ENCODE results near the gene AUTS2.

AUTS2 gene

DNA sequence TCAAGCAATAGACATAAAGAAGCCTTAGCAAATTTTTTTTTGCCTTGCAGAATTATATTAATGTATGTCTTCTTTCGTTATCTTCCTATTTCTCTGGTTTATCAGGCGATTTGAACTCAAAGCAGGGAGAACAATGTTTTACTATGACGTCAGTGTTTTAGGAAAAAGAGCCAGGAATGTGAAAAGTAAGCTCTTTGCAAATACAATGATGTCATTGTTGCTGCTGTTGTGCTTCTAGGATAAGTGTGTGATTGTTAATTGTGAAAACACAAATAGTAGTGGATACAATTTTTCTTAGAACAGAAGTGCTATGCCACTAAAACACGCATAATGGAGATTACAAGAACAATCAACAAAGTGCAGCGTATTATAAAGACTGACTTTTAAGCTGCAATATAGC lies 9.5 kb upstream of the AUTS2 start (continued):
- TF ChIP-seq, protein P1, sequence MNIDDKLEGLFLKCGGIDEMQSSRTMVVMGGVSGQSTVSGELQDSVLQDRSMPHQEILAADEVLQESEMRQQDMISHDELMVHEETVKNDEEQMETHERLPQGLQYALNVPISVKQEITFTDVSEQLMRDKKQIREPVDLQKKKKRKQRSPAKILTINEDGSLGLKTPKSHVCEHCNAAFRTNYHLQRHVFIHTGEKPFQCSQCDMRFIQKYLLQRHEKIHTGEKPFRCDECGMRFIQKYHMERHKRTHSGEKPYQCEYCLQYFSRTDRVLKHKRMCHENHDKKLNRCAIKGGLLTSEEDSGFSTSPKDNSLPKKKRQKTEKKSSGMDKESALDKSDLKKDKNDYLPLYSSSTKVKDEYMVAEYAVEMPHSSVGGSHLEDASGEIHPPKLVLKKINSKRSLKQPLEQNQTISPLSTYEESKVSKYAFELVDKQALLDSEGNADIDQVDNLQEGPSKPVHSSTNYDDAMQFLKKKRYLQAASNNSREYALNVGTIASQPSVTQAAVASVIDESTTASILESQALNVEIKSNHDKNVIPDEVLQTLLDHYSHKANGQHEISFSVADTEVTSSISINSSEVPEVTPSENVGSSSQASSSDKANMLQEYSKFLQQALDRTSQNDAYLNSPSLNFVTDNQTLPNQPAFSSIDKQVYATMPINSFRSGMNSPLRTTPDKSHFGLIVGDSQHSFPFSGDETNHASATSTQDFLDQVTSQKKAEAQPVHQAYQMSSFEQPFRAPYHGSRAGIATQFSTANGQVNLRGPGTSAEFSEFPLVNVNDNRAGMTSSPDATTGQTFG (tag by site-specific recombination; IDR thresholded peaks at IDR 0.05; ENCODE audit: borderline replicate concordance) = no peak
- TF ChIP-seq GLI4 (tag by site-specific recombination; IDR thresholded peaks at IDR 0.05) = no peak
- TF ChIP-seq SCRT1 (tag by site-specific recombination; IDR thresholded peaks at IDR 0.05; ENCODE audit: borderline replicate concordance) = no peak
- no peak for TF ChIP-seq SP2 (tag by site-specific recombination; IDR thresholded peaks at IDR 0.05)
- TF ChIP-seq BCL11B (tag by site-specific recombination; IDR thresholded peaks at IDR 0.05; ENCODE audit: low read depth) = no peak
- TF ChIP-seq ZXDB (tag by site-specific recombination; IDR thresholded peaks at IDR 0.05) = peak; percentile 41; the same call in 1 of the 2 replicates
- TF ChIP-seq ZNF248 (tag by site-specific recombination; IDR thresholded peaks at IDR 0.05) = no peak
- peak; percentile 44; the same call in 1 of the 2 replicates for TF ChIP-seq FEZF1 (tag by site-specific recombination; IDR thresholded peaks at IDR 0.05)
- TF ChIP-seq, protein P2, sequence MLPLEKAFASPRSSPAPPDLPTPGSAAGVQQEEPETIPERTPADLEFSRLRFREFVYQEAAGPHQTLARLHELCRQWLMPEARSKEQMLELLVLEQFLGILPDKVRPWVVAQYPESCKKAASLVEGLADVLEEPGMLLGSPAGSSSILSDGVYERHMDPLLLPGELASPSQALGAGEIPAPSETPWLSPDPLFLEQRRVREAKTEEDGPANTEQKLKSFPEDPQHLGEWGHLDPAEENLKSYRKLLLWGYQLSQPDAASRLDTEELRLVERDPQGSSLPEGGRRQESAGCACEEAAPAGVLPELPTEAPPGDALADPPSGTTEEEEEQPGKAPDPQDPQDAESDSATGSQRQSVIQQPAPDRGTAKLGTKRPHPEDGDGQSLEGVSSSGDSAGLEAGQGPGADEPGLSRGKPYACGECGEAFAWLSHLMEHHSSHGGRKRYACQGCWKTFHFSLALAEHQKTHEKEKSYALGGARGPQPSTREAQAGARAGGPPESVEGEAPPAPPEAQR (tag by site-specific recombination; IDR thresholded peaks at IDR 0.05) = no peak
- no peak for TF ChIP-seq ZNF223 (tag by site-specific recombination; IDR thresholded peaks at IDR 0.05)
- TF ChIP-seq, protein P3, sequence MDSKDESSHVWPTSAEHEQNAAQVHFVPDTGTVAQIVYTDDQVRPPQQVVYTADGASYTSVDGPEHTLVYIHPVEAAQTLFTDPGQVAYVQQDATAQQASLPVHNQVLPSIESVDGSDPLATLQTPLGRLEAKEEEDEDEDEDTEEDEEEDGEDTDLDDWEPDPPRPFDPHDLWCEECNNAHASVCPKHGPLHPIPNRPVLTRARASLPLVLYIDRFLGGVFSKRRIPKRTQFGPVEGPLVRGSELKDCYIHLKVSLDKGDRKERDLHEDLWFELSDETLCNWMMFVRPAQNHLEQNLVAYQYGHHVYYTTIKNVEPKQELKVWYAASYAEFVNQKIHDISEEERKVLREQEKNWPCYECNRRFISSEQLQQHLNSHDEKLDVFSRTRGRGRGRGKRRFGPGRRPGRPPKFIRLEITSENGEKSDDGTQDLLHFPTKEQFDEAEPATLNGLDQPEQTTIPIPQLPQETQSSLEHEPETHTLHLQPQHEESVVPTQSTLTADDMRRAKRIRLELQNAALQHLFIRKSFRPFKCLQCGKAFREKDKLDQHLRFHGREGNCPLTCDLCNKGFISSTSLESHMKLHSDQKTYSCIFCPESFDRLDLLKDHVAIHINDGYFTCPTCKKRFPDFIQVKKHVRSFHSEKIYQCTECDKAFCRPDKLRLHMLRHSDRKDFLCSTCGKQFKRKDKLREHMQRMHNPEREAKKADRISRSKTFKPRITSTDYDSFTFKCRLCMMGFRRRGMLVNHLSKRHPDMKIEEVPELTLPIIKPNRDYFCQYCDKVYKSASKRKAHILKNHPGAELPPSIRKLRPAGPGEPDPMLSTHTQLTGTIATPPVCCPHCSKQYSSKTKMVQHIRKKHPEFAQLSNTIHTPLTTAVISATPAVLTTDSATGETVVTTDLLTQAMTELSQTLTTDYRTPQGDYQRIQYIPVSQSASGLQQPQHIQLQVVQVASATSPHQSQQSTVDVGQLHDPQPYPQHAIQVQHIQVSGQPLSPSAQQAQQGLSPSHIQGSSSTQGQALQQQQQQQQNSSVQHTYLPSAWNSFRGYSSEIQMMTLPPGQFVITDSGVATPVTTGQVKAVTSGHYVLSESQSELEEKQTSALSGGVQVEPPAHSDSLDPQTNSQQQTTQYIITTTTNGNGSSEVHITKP (tag by site-specific recombination; IDR thresholded peaks at IDR 0.05) = no peak
- TF ChIP-seq, protein P4, sequence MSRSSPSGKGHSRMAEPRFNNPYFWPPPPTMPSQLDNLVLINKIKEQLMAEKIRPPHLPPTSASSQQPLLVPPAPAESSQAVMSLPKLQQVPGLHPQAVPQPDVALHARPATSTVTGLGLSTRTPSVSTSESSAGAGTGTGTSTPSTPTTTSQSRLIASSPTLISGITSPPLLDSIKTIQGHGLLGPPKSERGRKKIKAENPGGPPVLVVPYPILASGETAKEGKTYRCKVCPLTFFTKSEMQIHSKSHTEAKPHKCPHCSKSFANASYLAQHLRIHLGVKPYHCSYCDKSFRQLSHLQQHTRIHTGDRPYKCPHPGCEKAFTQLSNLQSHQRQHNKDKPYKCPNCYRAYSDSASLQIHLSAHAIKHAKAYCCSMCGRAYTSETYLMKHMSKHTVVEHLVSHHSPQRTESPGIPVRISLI (tag by site-specific recombination; IDR thresholded peaks at IDR 0.05) = peak; percentile 82; the same call in 1 of the 2 replicates
- TF ChIP-seq ZNF37A (tag by site-specific recombination; IDR thresholded peaks at IDR 0.05) = no peak
- TF ChIP-seq KLF9 (tag by site-specific recombination; IDR thresholded peaks at IDR 0.05; ENCODE audit: low read depth) = no peak
- TF ChIP-seq ZNF169 (tag by site-specific recombination; IDR thresholded peaks at IDR 0.05) = no peak
- TF ChIP-seq TRIM28 (IDR thresholded peaks at IDR 0.05; ENCODE audit: borderline replicate concordance, low read length) = no peak
- no peak for TF ChIP-seq KLF7 (tag by site-specific recombination; IDR thresholded peaks at IDR 0.05; ENCODE audit: borderline replicate concordance)
- no peak for TF ChIP-seq ZNF544 (tag by site-specific recombination; IDR thresholded peaks at IDR 0.05)
- TF ChIP-seq PRDM1 (tag by site-specific recombination; IDR thresholded peaks at IDR 0.05) = no peak
- no peak for TF ChIP-seq MYNN (tag by site-specific recombination; IDR thresholded peaks at IDR 0.05; ENCODE audit: borderline replicate concordance)
- no peak for TF ChIP-seq ZNF23 (tag by site-specific recombination; IDR thresholded peaks at IDR 0.05; ENCODE audit: borderline replicate concordance)
- TF ChIP-seq ZNF555 (tag by site-specific recombination; conservative IDR thresholded peaks at IDR 0.05) = no peak
- TF ChIP-seq, protein P5, sequence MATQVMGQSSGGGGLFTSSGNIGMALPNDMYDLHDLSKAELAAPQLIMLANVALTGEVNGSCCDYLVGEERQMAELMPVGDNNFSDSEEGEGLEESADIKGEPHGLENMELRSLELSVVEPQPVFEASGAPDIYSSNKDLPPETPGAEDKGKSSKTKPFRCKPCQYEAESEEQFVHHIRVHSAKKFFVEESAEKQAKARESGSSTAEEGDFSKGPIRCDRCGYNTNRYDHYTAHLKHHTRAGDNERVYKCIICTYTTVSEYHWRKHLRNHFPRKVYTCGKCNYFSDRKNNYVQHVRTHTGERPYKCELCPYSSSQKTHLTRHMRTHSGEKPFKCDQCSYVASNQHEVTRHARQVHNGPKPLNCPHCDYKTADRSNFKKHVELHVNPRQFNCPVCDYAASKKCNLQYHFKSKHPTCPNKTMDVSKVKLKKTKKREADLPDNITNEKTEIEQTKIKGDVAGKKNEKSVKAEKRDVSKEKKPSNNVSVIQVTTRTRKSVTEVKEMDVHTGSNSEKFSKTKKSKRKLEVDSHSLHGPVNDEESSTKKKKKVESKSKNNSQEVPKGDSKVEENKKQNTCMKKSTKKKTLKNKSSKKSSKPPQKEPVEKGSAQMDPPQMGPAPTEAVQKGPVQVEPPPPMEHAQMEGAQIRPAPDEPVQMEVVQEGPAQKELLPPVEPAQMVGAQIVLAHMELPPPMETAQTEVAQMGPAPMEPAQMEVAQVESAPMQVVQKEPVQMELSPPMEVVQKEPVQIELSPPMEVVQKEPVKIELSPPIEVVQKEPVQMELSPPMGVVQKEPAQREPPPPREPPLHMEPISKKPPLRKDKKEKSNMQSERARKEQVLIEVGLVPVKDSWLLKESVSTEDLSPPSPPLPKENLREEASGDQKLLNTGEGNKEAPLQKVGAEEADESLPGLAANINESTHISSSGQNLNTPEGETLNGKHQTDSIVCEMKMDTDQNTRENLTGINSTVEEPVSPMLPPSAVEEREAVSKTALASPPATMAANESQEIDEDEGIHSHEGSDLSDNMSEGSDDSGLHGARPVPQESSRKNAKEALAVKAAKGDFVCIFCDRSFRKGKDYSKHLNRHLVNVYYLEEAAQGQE (tag by site-specific recombination; IDR thresholded peaks at IDR 0.05) = no peak; the same call in 1 of the 2 replicates
- TF ChIP-seq, protein P6, sequence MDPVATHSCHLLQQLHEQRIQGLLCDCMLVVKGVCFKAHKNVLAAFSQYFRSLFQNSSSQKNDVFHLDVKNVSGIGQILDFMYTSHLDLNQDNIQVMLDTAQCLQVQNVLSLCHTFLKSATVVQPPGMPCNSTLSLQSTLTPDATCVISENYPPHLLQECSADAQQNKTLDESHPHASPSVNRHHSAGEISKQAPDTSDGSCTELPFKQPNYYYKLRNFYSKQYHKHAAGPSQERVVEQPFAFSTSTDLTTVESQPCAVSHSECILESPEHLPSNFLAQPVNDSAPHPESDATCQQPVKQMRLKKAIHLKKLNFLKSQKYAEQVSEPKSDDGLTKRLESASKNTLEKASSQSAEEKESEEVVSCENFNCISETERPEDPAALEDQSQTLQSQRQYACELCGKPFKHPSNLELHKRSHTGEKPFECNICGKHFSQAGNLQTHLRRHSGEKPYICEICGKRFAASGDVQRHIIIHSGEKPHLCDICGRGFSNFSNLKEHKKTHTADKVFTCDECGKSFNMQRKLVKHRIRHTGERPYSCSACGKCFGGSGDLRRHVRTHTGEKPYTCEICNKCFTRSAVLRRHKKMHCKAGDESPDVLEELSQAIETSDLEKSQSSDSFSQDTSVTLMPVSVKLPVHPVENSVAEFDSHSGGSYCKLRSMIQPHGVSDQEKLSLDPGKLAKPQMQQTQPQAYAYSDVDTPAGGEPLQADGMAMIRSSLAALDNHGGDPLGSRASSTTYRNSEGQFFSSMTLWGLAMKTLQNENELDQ (tag by site-specific recombination; IDR thresholded peaks at IDR 0.05; ENCODE audit: low read depth) = no peak
- TF ChIP-seq ZNF830 (tag by site-specific recombination; IDR thresholded peaks at IDR 0.05; ENCODE audit: low read depth) = no peak
- TF ChIP-seq ZNF654 (tag by site-specific recombination; IDR thresholded peaks at IDR 0.05; ENCODE audit: low read depth) = no peak
